Smooth muscle cell (in vitro differentiated cells): ENCODE measurements around the gene ZC3H18. TPM values are rescaled to one million over a fixed set of nuclear protein-coding genes. Genes with fewer than 3 reads are reported as not detected.

Experiments
- DNase-seq: peaks from one replicate; lab custom pipeline; 2025; ENCODE audit not compliant: unreplicated experiment; lab: John Stamatoyannopoulos, UW
- H2AFZ ChIP-seq: fragments of 200-600 bp; sonication (generic); 2 replicates; pipeline ENCODE4 v1.6.0; 2016; ENCODE audit warnings: antibody characterized with exemption, low read depth, mild to moderate bottlenecking
- H3F3A ChIP-seq: fragments of 200-600 bp; sonication (generic); 2 replicates; pipeline ENCODE4 v1.6.0; 2017; ENCODE audit warnings: antibody characterized with exemption, low read depth
- H3K27ac ChIP-seq: fragments of 200-600 bp; sonication (generic); 2 replicates; pipeline ENCODE4 v1.5.1; 2016; ENCODE audit warnings: low read depth, mild to moderate bottlenecking
- H3K27me3 ChIP-seq: fragments of 200-600 bp; sonication (generic); 2 replicates; pipeline ENCODE4 v1.6.1; 2016; ENCODE audit warnings: low read depth, mild to moderate bottlenecking
- H3K36me3 ChIP-seq: fragments of 200-600 bp; sonication (generic); 2 replicates; pipeline ENCODE4 v1.5.1; 2016; ENCODE audit warnings: low read depth
- H3K4me1 ChIP-seq: fragments of 200-600 bp; sonication (generic); 2 replicates; pipeline ENCODE4 v1.5.1; 2016; ENCODE audit warnings: low read depth
- H3K4me2 ChIP-seq: fragments of 200-600 bp; sonication (generic); 2 replicates; pipeline ENCODE4 v1.6.0; 2016; ENCODE audit warnings: mild to moderate bottlenecking
- H3K4me3 ChIP-seq: fragments of 200-600 bp; sonication (generic); 2 replicates; pipeline ENCODE4 v1.5.1; 2016; ENCODE audit warnings: mild to moderate bottlenecking
- H3K79me2 ChIP-seq: fragments of 200-600 bp; sonication (generic); 2 replicates; pipeline ENCODE4 v1.6.0; 2016; ENCODE audit warnings: low read depth, mild to moderate bottlenecking
- H3K9ac ChIP-seq: fragments of 200-600 bp; sonication (generic); 2 replicates; pipeline ENCODE4 v1.6.0; 2016; ENCODE audit warnings: low read depth
- H3K9me3 ChIP-seq: fragments of 200-600 bp; sonication (generic); replicated peaks from 2 replicates; pipeline ENCODE4 v1.5.1; 2016; ENCODE audit warnings: low read depth
- H4K20me1 ChIP-seq: fragments of 200-600 bp; sonication (generic); 2 replicates; pipeline ENCODE4 v1.6.0; 2016; ENCODE audit warnings: low read depth
- WGBS: methylation state at CpG from one replicate; pipeline ENCODE4 v1.1.7; 2016; ENCODE audit warnings: low lambda C conversion rate; 5-methylcytosine and 5-hydroxymethylcytosine counted together
- polyA plus RNA-seq: library from polyadenylated mRNA; unstranded; fragments of >200 nt; fragmentation: Nextera tagmentation; extraction: Ambion mirVana; gene quantifications from 2 replicates; pipeline ENCODE4 v1.2.1, GENCODE V29; 2016
- total RNA-seq: library from RNA; depleted of rRNA; stranded (reverse); fragments of >200 nt; gene quantifications from 2 replicates; pipeline ENCODE4 v1.2.3, GENCODE V29; 2014
- TF ChIP-seq, protein P1 (sequence below): fragments of 200-600 bp; sonication (generic); IDR thresholded peaks from 2 replicates; pipeline ENCODE4 v1.5.1; 2017; ENCODE audit warnings: borderline replicate concordance, mild to moderate bottlenecking, antibody characterized with exemption; ENCODE audit not compliant: insufficient read depth, poor library complexity, severe bottlenecking

The ZC3H18 gene
- total and polyA plus RNA-seq, 2 experiments from 2014 or later: 14.6 to 30.4 TPM

DNA sequence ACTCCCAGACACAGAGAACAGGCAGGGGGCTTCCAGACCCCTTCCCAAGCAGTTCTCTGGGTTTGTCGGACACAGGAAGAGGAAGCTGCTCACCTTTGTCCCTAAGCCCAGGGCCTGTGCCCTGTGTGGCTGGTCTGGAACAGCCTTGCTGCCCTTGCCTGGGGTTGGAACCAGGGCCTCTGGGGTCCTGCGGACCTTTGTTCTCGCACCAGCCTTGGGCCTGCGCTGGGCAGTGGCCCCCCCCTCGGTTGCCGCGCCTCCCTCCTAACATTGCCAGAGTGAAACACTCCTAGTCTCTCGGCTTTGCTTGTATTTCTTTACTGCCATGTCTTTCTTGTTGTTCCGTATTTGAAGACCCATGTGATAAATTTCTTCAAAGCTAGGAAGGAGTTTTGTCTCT is 59.6 kb downstream of the ZC3H18 start:
- 90% methylated on average over 9 of the region's 9 CpGs for WGBS
- TF ChIP-seq, protein P1, sequence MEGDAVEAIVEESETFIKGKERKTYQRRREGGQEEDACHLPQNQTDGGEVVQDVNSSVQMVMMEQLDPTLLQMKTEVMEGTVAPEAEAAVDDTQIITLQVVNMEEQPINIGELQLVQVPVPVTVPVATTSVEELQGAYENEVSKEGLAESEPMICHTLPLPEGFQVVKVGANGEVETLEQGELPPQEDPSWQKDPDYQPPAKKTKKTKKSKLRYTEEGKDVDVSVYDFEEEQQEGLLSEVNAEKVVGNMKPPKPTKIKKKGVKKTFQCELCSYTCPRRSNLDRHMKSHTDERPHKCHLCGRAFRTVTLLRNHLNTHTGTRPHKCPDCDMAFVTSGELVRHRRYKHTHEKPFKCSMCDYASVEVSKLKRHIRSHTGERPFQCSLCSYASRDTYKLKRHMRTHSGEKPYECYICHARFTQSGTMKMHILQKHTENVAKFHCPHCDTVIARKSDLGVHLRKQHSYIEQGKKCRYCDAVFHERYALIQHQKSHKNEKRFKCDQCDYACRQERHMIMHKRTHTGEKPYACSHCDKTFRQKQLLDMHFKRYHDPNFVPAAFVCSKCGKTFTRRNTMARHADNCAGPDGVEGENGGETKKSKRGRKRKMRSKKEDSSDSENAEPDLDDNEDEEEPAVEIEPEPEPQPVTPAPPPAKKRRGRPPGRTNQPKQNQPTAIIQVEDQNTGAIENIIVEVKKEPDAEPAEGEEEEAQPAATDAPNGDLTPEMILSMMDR: no peak
- Histone ChIP-seq H3K4me1 (peaks cover 7% of the 10 kb centered on the region), H2AFZ (no peak overlapping the region), H3K79me2 (no peaks in the 10 kb centered on the region), H3K4me3 (no peak overlapping the region), H3K27ac (no peak overlapping the region), H3F3A (no peaks in the 10 kb centered on the region), H3K9me3 (no peaks in the 10 kb centered on the region), H3K4me2 (no peak overlapping the region), H4K20me1 (peaks cover 13% of the 10 kb centered on the region), H3K9ac (no peak overlapping the region), H3K36me3 (no peaks in the 10 kb centered on the region), H3K27me3 (no peaks in the 10 kb centered on the region)
- no peak for DNase-seq

- H3K4me2 ChIP-seq: no peak overlapping the region
- 96% methylated on average over 12 of the region's 12 CpGs for WGBS
- H3F3A ChIP-seq: no peaks in the 10 kb centered on the region
- no peaks in the 10 kb centered on the region for H3K9me3 ChIP-seq
- peaks cover 13% of the 10 kb centered on the region for H4K20me1 ChIP-seq
- no peaks in the 10 kb centered on the region for H3K27me3 ChIP-seq
- H3K4me1 ChIP-seq: peaks cover 7% of the 10 kb centered on the region
- no peaks in the 10 kb centered on the region for H3K79me2 ChIP-seq
- DNase-seq: no peak
- no peak overlapping the region for H3K9ac ChIP-seq
- H3K4me3 ChIP-seq: no peak overlapping the region
- no peaks in the 10 kb centered on the region for H3K36me3 ChIP-seq
- TF ChIP-seq, protein P1: no peak
- H3K27ac ChIP-seq: no peak overlapping the region
- no peak overlapping the region for H2AFZ ChIP-seq
Measured at GRCh38 chr16:88630433-88630832, 60.2 kb downstream of the ZC3H18 start.

- no peak overlapping the region for H3K4me2 ChIP-seq
- H3K4me3 ChIP-seq: no peak overlapping the region
- H4K20me1 ChIP-seq: peaks cover 13% of the 10 kb centered on the region
- TF ChIP-seq, protein P1: no peak
- no peak overlapping the region for H2AFZ ChIP-seq
- H3K27me3 ChIP-seq: no peaks in the 10 kb centered on the region
- H3K79me2 ChIP-seq: no peaks in the 10 kb centered on the region
- WGBS: 97% methylated on average over 23 of the region's 23 CpGs
- no peak for DNase-seq
- H3K9me3 ChIP-seq: no peaks in the 10 kb centered on the region
- no peaks in the 10 kb centered on the region for H3K36me3 ChIP-seq
- no peak overlapping the region for H3K9ac ChIP-seq
- peaks cover 7% of the 10 kb centered on the region for H3K4me1 ChIP-seq
- H3F3A ChIP-seq: no peaks in the 10 kb centered on the region
- H3K27ac ChIP-seq: no peak overlapping the region
Measured at GRCh38 chr16:88630941-88631340, 60.7 kb downstream of the ZC3H18 start.

- no peak overlapping the region for H2AFZ ChIP-seq
- H3K9me3 ChIP-seq: no peaks in the 10 kb centered on the region
- peaks cover 12% of the 10 kb centered on the region for H4K20me1 ChIP-seq
- TF ChIP-seq, protein P1: no peak
- 78% methylated on average over 16 of the region's 16 CpGs for WGBS
- H3F3A ChIP-seq: no peaks in the 10 kb centered on the region
- H3K36me3 ChIP-seq: no peaks in the 10 kb centered on the region
- H3K4me3 ChIP-seq: no peak overlapping the region
- H3K27ac ChIP-seq: no peak overlapping the region
- DNase-seq: no peak
- H3K4me2 ChIP-seq: no peak overlapping the region
- no peak overlapping the region for H3K9ac ChIP-seq
- no peaks in the 10 kb centered on the region for H3K27me3 ChIP-seq
- no peaks in the 10 kb centered on the region for H3K79me2 ChIP-seq
- H3K4me1 ChIP-seq: peaks cover 7% of the 10 kb centered on the region
Measured at GRCh38 chr16:88631384-88631783, 61.2 kb downstream of the ZC3H18 start.
